ENCODE measurements around the gene PADI1. TPM values are rescaled to one million over a fixed set of nuclear protein-coding genes. Genes with fewer than 3 reads are reported as not detected.

PADI1 gene
- total RNA-seq, 1 experiment from 2014 or later = 0.24 TPM

- DNase-seq = no peak
- TF ChIP-seq CTCF (conservative IDR thresholded peaks at IDR 0.05) = no peak
- no peaks in the 10 kb centered on the region; the same call in 1 of the 2 replicates for H3K4me1 ChIP-seq (ENCODE audit: insufficient read depth, low read length)
Observed at GRCh38 chr1:17187051-17187450, 17.9 kb upstream of the PADI1 start.

More at GRCh38 chr1:17187051-17187450, 17.9 kb upstream of the PADI1 start:
- no peak overlapping the region for H3T11ph ChIP-seq (ENCODE audit: low read length)
- Mint-ChIP-seq H3K4me1 (peaks cover 14% of the 10 kb centered on the region in 2 experiments), H3K27me3 (ENCODE audit: low read depth) (no peaks in the 10 kb centered on the region), H3K4me3 (no peak overlapping the region), H3K36me3 (ENCODE audit: insufficient read depth in 1 of 3, low read depth in 3 of 3) (peaks cover 0 to 11% (median 0%) of the 10 kb centered on the region in 3 experiments; a peak in 3 of 7 replicates), H3K27ac (peak overlapping the region in 1 of 3 experiments; percentile 24; a peak in 1 of 7 replicates), H3K9me3 (peaks cover 3 to 11% of the 10 kb centered on the region in 2 experiments; a peak in 3 of 5 replicates)
- H4K91ac ChIP-seq (ENCODE audit: insufficient read length, low read depth, low read length) = no peak overlapping the region
- H4K8ac ChIP-seq (replicated peaks; ENCODE audit: insufficient read length, low read depth, low read length) = no peak overlapping the region
- H4K20me1 ChIP-seq (ENCODE audit: control insufficient read depth, insufficient read depth, insufficient read length) = no peaks in the 10 kb centered on the region
- no peaks in the 10 kb centered on the region for H3K79me2 ChIP-seq (ENCODE audit: insufficient read depth, low read length)
- no peak overlapping the region for H3K18ac ChIP-seq (ENCODE audit: insufficient read length, low read depth, low read length)
- no peak overlapping the region for H3K4ac ChIP-seq (ENCODE audit: low read depth, low read length)
- no peak overlapping the region for H4K5ac ChIP-seq (ENCODE audit: insufficient read length, low read depth, low read length)
- no peak overlapping the region for H3K27ac ChIP-seq (ENCODE audit: insufficient read length, low read depth, low read length)
- H3K56ac ChIP-seq (ENCODE audit: insufficient read length, low read depth, low read length) = no peak overlapping the region
- H2BK20ac ChIP-seq (ENCODE audit: low read depth, low read length, poor library complexity, severe bottlenecking) = no peak overlapping the region
- H2AFZ ChIP-seq (ENCODE audit: low read length) = no peak overlapping the region
- no peak overlapping the region for H2BK120ac ChIP-seq (ENCODE audit: low read depth, low read length, poor library complexity, severe bottlenecking)
- no peak overlapping the region for H2BK15ac ChIP-seq (ENCODE audit: low read depth, low read length)
- H3K23me2 ChIP-seq (ENCODE audit: insufficient read length, low read depth, low read length, poor library complexity, severe bottlenecking) = no peaks in the 10 kb centered on the region
- H2BK12ac ChIP-seq (ENCODE audit: insufficient read length, low read depth, low read length) = no peak overlapping the region
- no peak overlapping the region for H3K4me2 ChIP-seq (ENCODE audit: insufficient read depth, insufficient read length, low read length)
- WGBS (ENCODE audit: extremely low coverage, insufficient read length, low lambda C conversion rate) = no CpG with 5 or more reads among the region's 6 CpGs
- H3K14ac ChIP-seq (ENCODE audit: insufficient read depth, low read length) = no peak overlapping the region
- H3K23ac ChIP-seq (ENCODE audit: insufficient read length, low read depth, low read length) = no peak overlapping the region
- H3K9ac ChIP-seq (ENCODE audit: extremely low read depth, insufficient read length, low read length) = no peak overlapping the region
- no peaks in the 10 kb centered on the region for H3K27me3 ChIP-seq (ENCODE audit: insufficient read depth, low read length)
- no peaks in the 10 kb centered on the region for H3K79me1 ChIP-seq (ENCODE audit: insufficient read depth, low read depth, low read length, poor library complexity, severe bottlenecking)
- no peak overlapping the region for H2BK5ac ChIP-seq (ENCODE audit: insufficient read length, low read length)
- no peaks in the 10 kb centered on the region for H3K9me3 ChIP-seq (ENCODE audit: control insufficient read depth, low read depth, low read length)
- H2AK5ac ChIP-seq (ENCODE audit: insufficient read length, low read length) = no peak overlapping the region

All from H9 (cell line).